Stimulated activated CD4-positive, alpha-beta T cell treated with anti-CD3 and anti-CD28 coated beads, Interleukin-4, amount 100 ng/mL, for 24 hours (primary cell): ENCODE measurements around the gene NEURL2.
A peak's percentile ranks its signal among the peaks of the same experiment; 100 is the strongest.
"Not testable (repeated sequence)": the region's sequence is repeated elsewhere in the genome, so short reads cannot be mapped to it uniquely, and the experiment has no call there.

Experiments used
- DNase-seq: peaks from one replicate; pipeline ENCODE4 v3.0.0-alpha.2; 2020

Gene NEURL2, protein sequence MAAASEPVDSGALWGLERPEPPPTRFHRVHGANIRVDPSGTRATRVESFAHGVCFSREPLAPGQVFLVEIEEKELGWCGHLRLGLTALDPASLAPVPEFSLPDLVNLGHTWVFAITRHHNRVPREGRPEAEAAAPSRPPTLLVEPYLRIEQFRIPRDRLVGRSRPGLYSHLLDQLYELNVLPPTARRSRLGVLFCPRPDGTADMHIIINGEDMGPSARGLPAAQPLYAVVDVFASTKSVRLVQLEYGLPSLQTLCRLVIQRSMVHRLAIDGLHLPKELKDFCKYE

GRCh38 chr20:45890985-45891983 lies at the start of gene NEURL2, which contains the start of gene CTSA:
NEURL2 (minus strand) TSS chr20:45891208; CDS start chr20:45890991, 217 bp downstream.
CTSA (plus strand) TSS chr20:45891335; CDS start chr20:45891569, 234 bp downstream.
- peak; percentile 90 for DNase-seq

DNA sequence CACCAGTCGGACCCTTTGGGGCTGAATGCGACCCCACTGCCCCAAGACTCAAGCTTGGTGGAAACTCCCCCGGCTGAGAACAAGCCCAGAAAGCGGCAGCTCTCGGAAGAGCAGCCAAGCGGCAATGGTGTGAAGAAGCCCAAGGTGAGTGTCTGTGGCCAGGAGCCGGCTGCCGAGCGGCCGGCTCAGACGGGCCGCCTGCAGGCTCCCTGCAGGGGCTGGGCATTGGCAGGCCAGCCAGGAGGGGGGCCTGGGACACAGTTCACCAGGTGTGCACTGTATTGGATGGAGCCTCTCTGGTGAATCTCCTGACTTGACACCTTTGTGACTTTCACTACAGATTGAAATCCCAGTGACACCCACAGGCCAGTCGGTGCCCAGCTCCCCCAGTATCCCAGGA lies 49.5 kb upstream of the NEURL2 start:
- no peak for DNase-seq

DNA sequence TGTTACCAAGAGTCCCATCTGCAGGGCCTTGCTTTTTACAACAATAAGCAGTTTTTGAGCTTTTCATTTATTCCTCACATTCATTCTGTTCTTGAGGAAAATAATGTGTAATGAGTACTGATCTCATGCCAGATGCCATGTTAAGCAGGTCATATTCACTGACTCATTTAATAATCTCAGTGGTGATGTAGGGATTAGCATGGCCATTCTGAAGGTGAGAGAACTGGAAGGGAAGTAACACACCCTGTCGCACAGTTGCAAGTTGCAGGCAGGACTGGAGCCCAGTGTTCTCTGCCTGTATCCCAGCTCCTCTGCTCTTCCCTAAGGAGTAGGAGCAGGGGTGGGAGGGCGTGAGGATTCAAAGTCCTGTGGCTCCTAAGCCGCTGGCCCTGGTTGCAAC lies 49.0 kb upstream of the NEURL2 start:
- no peak for DNase-seq

DNA sequence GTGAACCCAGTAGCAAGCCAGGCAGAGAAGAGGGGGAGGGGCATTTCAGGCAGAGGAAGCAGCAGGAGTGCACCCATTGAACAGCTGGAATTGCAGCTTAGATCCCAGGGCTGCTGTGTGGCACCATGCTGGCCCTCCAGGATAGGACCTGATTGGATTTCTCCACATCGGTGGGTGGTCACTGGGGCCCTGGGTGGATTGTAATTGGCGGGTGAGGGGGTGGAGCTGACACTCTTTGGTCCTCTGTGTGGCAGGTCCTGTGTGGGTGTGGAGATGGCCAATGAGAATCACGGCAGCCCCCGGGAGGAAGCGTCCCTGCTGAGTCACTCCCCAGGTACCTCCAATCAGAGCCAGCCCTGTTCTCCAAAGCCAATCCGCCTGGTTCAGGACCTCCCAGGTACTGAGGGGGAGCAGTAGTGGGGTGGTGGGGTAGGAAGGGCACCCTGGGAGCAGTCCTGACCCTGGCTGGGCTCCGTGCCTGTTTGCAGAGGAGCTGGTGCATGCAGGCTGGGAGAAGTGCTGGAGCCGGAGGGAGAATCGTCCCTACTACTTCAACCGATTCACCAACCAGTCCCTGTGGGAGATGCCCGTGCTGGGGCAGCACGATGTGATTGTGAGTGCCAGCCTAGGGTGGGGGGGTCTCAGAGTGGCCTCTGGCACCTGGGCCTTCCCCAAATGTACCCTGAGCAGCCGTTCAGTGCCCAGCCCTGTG lies 47.9 kb upstream of the NEURL2 start:
- DNase-seq: no peak

GRCh38 chr20:45937765-45938164 lies 46.8 kb upstream of the NEURL2 start:
- DNase-seq: no peak

DNA sequence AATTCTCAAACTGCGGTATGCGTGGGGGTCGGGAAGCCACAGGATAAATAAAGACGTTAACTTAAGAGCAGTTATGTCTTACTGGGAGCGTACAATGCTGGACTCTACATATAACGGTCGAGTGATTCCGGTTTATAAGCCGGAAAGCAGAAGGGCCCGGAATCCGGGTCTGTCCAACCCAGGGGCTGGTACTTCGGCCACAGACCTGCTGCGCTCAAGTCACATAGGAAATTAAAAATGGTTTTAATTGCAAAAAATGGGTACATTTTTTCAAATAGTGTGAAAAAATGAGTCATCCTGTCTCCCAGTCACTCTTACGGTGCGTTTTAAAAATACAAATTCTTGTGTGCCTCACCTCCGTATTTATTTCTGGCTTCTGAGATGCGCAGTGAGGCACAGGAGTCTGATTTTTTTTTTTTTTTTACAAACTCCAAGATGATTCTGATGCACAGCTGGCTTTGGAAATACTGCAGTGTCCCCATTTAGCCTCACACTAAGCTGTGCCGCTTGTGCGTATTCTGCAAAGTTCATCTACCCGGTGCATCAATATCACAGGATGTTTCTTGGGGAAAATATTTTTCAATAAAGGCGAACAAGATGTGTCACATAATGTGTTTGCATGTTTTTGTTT lies 44.5 kb upstream of the NEURL2 start:
- no peak for DNase-seq

DNA sequence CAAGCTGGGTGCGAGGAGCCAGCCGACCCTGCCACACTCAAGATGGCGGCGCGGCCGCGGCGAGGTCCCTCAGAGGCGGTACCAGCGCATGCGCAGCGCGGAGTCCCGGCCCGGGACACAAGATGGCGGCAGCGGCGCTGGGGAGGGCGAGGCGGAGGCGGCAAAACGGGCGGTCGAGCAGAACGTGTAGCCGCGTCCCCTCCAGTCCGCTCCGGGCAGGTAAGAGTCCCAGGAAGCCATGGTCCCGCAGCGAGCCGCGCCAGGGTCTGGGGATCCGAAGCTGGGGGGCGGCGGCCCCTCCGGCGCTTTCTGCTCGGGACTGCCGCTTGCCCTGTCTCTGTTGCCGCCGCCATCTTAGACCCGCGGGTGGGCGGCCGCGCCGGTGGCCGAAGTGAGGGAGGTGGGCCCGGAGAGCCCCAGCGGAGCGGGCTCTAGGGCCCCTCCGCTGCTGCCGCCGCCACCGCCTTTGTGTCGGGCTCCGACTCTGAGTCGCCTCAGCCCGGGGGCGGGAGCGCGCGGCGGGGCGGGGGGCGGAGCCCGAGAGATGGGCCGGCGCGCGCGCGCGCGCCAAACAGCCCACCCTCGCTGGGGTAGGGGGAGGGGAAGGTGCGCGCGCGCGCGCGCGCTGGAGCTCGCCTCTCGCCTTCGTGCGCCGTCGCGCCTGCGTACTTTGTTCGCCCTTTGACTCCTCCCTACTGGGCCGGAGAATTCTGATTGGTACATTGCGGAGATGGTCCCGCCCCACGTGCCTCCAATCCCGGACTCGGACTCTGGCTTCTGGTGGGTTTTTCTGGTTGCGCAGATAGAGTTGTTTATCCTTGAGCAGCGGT lies 43.8 kb upstream of the NEURL2 start, which contains the start of gene PCIF1:
PCIF1 (plus strand) TSS at position 98 of the 830 bp plus-strand sequence. CDS start 4,317 bp downstream, outside the sequence.
- DNase-seq: peak; percentile 97

GRCh38 chr20:45934046-45934585 lies 43.1 kb upstream of the NEURL2 start:
- DNase-seq: no peak

DNA sequence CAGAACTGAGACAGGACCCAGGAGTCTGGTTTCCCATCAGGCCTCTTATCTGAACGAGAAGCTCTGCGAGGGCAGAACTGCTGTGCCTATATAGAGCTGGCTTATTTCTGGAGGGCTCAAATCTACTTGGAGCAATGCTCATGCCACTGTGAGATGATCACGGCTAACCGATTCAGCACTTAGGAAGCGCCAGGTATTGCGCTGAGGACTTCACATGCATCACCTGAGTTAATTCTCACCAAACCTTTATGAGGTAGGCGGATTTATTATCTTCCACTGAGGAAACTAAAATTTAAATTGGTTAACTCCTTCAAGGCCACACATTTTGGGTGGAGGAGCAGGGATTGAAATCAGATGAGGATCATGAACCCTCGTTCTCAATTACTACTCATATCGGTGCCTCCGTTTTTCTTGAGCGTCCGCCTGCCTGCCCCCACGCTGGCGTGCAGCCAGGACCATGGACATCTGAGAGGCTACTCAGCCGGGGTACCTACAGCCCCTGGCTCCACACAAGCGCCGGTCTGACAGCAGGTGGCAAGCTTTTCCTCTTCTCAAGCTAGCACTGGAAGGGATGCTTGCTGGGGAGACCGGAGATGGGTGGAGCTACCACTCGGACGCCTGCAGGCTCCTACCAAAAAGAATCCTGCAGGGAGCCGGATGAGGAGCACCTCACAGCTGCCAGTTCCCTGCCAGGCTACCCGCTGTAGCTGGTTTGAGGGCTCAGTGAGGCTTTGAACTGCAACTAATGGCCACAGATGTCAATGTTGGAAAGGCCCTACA lies 42.4 kb upstream of the NEURL2 start:
- peak; percentile 64 for DNase-seq

- DNase-seq: not testable (repeated sequence)
Observed at GRCh38 chr20:45931680-45932079, 40.7 kb upstream of the NEURL2 start.

DNA sequence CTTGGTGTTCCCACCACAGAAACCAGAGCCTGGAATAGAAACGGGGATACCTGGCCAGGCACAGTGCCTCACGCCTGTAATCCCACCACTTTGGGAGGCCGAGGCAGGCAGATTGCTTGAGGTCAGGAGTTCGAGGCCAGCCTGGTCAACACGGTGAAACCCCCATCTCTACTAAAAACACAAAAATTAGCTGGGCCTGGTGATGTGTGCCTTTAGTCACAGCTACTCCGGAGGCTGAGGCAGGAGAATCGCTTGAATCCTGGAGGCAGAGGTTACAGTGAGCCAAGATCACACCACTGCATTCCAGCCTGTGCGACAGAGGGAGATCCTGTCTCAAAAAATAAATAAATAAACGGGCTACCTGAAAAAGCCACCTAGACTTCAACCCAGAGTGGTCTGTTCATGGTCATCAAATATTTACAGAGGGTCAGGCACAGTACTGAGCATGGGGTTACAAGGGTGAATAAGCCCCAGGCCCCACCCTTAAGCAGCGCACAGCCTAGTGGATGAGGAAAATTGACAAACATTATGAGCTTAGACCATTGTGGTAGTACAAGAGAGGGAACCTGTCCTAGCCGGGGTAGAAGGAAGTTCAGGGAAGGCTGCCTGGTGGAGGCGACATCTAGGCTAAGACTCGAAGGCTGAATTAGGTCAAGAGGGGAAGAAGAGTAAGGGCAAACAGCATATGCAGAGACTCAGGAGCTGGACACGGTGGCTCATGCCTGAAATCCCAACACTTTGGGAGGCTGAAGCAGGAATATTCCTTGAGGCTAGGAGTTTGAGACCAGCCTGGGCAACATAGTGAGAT lies 36.3 kb upstream of the NEURL2 start:
- no peak for DNase-seq

GRCh38 chr20:45926731-45927070 lies 35.7 kb upstream of the NEURL2 start:
- DNase-seq: no peak

- DNase-seq: no peak
Observed at GRCh38 chr20:45925821-45926506, 35.0 kb upstream of the NEURL2 start.

GRCh38 chr20:45924391-45925261 lies 33.6 kb upstream of the NEURL2 start:
- no peak for DNase-seq

DNA sequence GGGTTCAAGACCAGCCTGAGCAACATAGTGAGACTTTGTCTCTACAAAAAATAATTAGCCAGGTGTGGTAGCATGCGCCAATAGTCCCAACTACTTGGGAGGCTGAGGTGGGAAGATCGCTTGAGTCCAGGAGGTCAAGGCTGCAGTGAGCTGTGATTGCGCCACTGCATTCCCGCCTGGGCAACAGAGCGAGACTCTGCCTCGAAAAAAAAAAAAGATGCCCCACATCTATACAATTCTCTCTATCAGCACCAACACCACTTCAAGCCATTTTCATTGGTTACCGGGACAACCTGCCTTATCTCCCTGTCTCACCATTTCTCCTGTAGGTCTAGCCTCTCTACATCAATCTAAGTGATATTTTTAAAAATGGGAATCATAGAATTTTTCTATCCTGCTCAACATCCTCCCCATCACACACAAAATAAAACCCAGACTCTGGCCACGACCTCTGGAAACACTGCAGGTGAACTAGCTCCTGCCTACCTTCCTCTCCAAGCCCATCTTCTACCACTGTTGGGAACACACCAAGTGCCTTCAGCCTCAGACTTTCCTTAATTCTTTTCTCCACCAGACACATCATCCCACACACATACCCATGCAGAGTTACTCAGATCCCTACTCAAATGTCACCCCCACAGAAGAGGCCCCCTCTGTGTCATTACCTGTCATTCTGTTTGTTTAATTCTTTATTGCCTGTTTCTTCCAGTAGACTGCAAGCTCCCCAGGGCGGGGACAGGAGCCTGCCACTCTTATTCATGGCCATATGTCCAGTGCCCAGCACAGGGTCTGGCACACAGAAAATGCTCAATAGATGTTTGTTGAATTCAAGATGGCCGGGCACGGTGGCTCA lies 30.6 kb upstream of the NEURL2 start:
- DNase-seq: no peak

DNA sequence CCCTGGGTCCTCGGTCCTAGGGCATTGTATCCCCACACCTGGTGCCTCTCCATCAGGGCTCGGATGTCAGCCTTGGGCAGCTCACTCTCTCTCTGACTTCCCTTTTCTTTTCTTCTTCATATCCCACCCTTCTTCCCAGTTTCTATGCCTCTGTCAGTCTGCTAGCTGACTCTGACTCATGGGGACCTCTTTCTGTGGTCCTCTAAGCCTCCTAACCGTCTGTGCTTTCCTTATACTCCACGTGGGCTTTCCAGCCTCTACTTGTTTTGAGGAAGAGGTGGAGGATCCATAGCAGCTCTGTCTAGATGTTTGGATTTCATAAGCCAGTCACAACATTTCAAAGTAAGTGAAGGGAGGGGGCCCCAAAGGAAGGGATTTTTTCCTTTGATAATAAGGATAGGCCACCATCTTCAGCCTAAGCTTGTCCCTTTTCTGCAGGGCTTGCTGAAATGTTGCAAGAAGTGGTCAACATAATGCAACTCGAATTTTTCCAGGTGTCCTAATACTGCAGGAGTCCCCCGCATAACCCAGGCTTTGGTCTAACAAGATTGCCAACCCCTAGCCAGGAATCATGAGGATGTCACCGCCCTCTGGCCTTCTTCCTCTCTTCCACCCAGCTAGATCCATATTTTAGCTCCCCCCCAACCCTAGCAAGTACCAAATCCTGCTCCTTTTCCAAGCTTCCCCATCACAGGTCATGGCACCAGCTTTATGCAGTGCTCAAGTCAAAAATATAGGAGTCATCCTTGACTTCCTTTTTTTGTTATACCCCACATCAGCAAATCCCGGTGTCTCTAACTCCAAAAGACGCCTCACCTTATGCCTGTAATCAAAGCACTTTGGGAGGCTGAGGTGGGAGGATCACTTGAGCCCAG lies 29.7 kb upstream of the NEURL2 start:
- DNase-seq: no peak
